Measurements from ENCODE around the gene FAM53B.

Gene FAM53B

GRCh38 chr10:124741922-124742412 is 2.2 kb downstream of the FAM53B start:
- DNase-seq = no peak

GRCh38 chr10:124741281-124741921 is 2.8 kb downstream of the FAM53B start:
- DNase-seq = peak; percentile 79

GRCh38 chr10:124740369-124741280 is 3.6 kb downstream of the FAM53B start:
- no peak for DNase-seq

GRCh38 chr10:124739986-124740368 is 4.2 kb downstream of the FAM53B start:
- DNase-seq = peak; percentile 49

- DNase-seq = no peak
Observed at GRCh38 chr10:124739119-124739921, 4.9 kb downstream of the FAM53B start.

- DNase-seq = no peak
Observed at GRCh38 chr10:124738441-124738840, 5.7 kb downstream of the FAM53B start.

GRCh38 chr10:124737708-124738107 is 6.5 kb downstream of the FAM53B start:
- no peak for DNase-seq

GRCh38 chr10:124737221-124737620 is 7.0 kb downstream of the FAM53B start:
- DNase-seq = no peak

- DNase-seq = no peak
Observed at GRCh38 chr10:124736491-124737136, 7.6 kb downstream of the FAM53B start.

GRCh38 chr10:124735491-124736286 is 8.5 kb downstream of the FAM53B start:
- DNase-seq = no peak

GRCh38 chr10:124734311-124735166 is 9.6 kb downstream of the FAM53B start:
- no peak for DNase-seq

GRCh38 chr10:124733571-124734245 is 10.5 kb downstream of the FAM53B start:
- no peak for DNase-seq

- peak; percentile 58 for DNase-seq
Observed at GRCh38 chr10:124732931-124733570, 11.1 kb downstream of the FAM53B start.

- DNase-seq = no peak
Observed at GRCh38 chr10:124731551-124731950, 12.6 kb downstream of the FAM53B start.

GRCh38 chr10:124730790-124731189 is 13.4 kb downstream of the FAM53B start:
- DNase-seq = no peak

GRCh38 chr10:124728830-124729661 is 15.1 kb downstream of the FAM53B start:
- DNase-seq = no peak

GRCh38 chr10:124728071-124728829 is 15.9 kb downstream of the FAM53B start:
- no peak for DNase-seq
